Measurements from ENCODE around the gene KPNB1. TPM values are rescaled to one million over a fixed set of nuclear protein-coding genes. Genes with fewer than 3 reads are reported as not detected.

Gene KPNB1
- total and polyA plus RNA-seq, 2 of the 8 experiments (the other 6 are each of a cell fraction or from before 2014, with no cell fraction given), result 171 to 625 TPM

DNA sequence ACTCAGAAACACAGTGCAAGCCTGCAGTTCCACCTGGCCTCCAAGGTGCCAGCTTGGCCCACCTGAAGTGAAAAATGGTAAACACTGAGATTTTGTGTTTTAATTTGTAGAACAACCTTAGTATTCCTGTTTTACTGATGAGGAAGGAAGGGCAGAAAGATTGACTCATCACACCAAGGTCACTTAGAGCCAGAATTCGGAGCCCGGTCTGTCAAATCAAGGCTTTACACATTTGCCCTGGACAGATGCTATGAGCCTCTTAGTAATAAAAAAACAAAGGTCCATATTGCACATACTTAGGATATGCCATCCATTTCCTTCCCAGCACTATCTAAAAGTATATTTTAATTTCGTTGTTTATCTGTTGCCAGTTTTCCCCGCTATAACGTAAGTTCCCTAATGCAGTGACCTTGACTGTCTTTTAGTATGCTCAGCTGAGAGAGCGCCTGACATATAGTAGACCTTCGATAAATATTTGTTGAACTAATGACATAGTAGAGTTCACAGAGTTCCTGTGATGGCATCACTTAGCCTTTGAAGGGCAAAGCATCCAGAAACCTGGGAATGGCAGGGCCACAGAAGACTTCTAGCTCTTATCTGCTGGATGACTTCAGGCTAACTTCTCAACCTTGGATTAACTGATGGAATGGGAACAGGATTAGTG is 37.1 kb downstream of the KPNB1 start:
- no peaks in the 10 kb centered on the region for H3K79me2 ChIP-seq (ENCODE audit: control insufficient read depth in 1 of 2, insufficient read depth in 2 of 2, low read length in 2 of 2)
- no peak overlapping the region for H2BK5ac ChIP-seq (ENCODE audit: low read depth, low read length)
- no peak overlapping the region for H2AFZ ChIP-seq (ENCODE audit: low read length)
- no peak overlapping the region for H3K56ac ChIP-seq (replicated peaks; ENCODE audit: insufficient read length, low read depth, low read length)
- ChIA-PET POLR2A (ENCODE audit: partially characterized antibody) (interaction anchor here (1.3 to 46.3 kb wide), 7 partner anchors 5 to 174 kb away, joined by 3 to 1575 read pairs (median 6); partner anchors contain the start of genes KPNB1 and TBKBP1), CTCF (ENCODE audit: partially characterized antibody) (interaction anchor here (1.0 to 4.5 kb wide), 6 partner anchors 9 to 55 kb away, joined by 3 to 36 read pairs (median 6); partner anchors contain the start of gene TBX21)
- no peak overlapping the region for H3K18ac ChIP-seq (ENCODE audit: extremely low read depth, low read length)
- H3K9ac ChIP-seq (replicated peaks in 1 of 4; ENCODE audit: extremely low read depth in 1 of 4, low read depth in 3 of 4, low read length in 3 of 4), result no peak overlapping the region
- TF ChIP-seq SP1 (IDR thresholded peaks at IDR 0.05; ENCODE audit: low read depth, low read length), result no peak
- TF ChIP-seq BCL11A (IDR thresholded peaks at IDR 0.05; ENCODE audit: low read depth in 2 of 2, low read length in 2 of 2), result no peak
- no peak overlapping the region for H2AK5ac ChIP-seq (ENCODE audit: low read depth, low read length)
- H3K23ac ChIP-seq (ENCODE audit: insufficient read length), result no peak overlapping the region
- H4K20me1 ChIP-seq (replicated peaks in 1 of 2; ENCODE audit: control insufficient read depth in 1 of 2, insufficient read depth in 2 of 2, low read length in 2 of 2), result peaks cover 0 to 1% of the 10 kb centered on the region in 2 experiments
- H3K4me1 ChIP-seq (replicated peaks in 1 of 4; ENCODE audit: control insufficient read depth in 3 of 4, insufficient read depth in 4 of 4, low read length in 3 of 4), result peaks cover 3 to 11% (median 6%) of the 10 kb centered on the region in 4 experiments; a peak in 5 of 7 replicates
- H3K79me1 ChIP-seq (ENCODE audit: low read depth, low read length), result no peaks in the 10 kb centered on the region
- WGBS, 2 experiments (ENCODE audit: extremely low coverage in 1 of 2, insufficient coverage in 1 of 2, insufficient read length in 1 of 2, insufficient replicate concordance in 2 of 2, low coverage in 1 of 2, low lambda C conversion rate in 2 of 2, missing lambda C conversion rate in 1 of 2), result 89% methylated on average over 7 of the region's 7 CpGs; no CpG with 5 or more reads in 1 of the 2 experiments
- H2BK20ac ChIP-seq (ENCODE audit: low read length), result no peak overlapping the region
- no peak overlapping the region for H4K8ac ChIP-seq (ENCODE audit: extremely low read depth, insufficient read depth, low read length)
- H4K91ac ChIP-seq (replicated peaks; ENCODE audit: insufficient read length, low read length), result no peak overlapping the region
- H3K36me3 ChIP-seq (ENCODE audit: control insufficient read depth in 2 of 4, insufficient read depth in 4 of 4, low read length in 3 of 4), result peaks cover 13 to 38% (median 20%) of the 10 kb centered on the region in 4 experiments
- H2BK120ac ChIP-seq (replicated peaks; ENCODE audit: low read depth, low read length), result no peak overlapping the region
- no peak for FAIRE-seq
- H3K27me3 ChIP-seq (replicated peaks in 1 of 4; ENCODE audit: control insufficient read depth in 3 of 4, extremely low read depth in 1 of 4, insufficient read depth in 3 of 4, low read length in 3 of 4), result no peaks in the 10 kb centered on the region
- H3K4me2 ChIP-seq (ENCODE audit: insufficient read depth in 1 of 2, low read depth in 2 of 2, low read length in 2 of 2), result no peak overlapping the region
- H3K14ac ChIP-seq (ENCODE audit: insufficient read length), result no peak overlapping the region
- no peaks in the 10 kb centered on the region for H3K23me2 ChIP-seq (ENCODE audit: low read depth, low read length)
- H2BK15ac ChIP-seq (ENCODE audit: low read length), result no peak overlapping the region
- H3K4ac ChIP-seq (replicated peaks; ENCODE audit: insufficient read length, low read depth, low read length), result no peak overlapping the region
- no peak overlapping the region for H4K5ac ChIP-seq (ENCODE audit: insufficient read length, low read depth, low read length)
- no peak overlapping the region for H3K4me3 ChIP-seq (ENCODE audit: extremely low read depth in 1 of 4, insufficient read depth in 2 of 4, low read depth in 3 of 4, low read length in 4 of 4)
- H2BK12ac ChIP-seq (ENCODE audit: low read depth, low read length), result no peak overlapping the region
- no peak for DNase-seq (ENCODE audit: low read depth in 1 of 2, low spot score in 2 of 2)
- no peaks in the 10 kb centered on the region for H3K9me3 ChIP-seq (ENCODE audit: insufficient read depth in 2 of 2, low read depth in 1 of 2, low read length in 1 of 2)
- H3K27ac ChIP-seq (ENCODE audit: low read depth, low read length), result no peak overlapping the region
